HG03139 (cell line): Measurements from ENCODE around the gene POLK.
"Not testable (repeated sequence)": the region's sequence is repeated elsewhere in the genome, so short reads cannot be mapped to it uniquely, and the experiment has no call there.

Experiments used
- ATAC-seq: cut with Tn5 transposase; IDR thresholded peaks from one replicate; pipeline ENCODE4 v1.9.1; 2021; ENCODE audit not compliant: unreplicated experiment

POLK gene

GRCh38 chr5:75511435-75512382 lies at the start of gene POLK, which contains the start of gene CERT1:
Gene POLK, plus strand, starts transcription at chr5:75511891.
Gene CERT1, minus strand, starts transcription at chr5:75511629. Its CDS starts 422 bp downstream, at chr5:75511207.
- peak; percentile 73 for ATAC-seq

- no peak for ATAC-seq
These were observed 48.0 kb upstream of the POLK start for GRCh38 chr5:75463726-75464125.

GRCh38 chr5:75465480-75465879 lies 46.2 kb upstream of the POLK start:
- no peak for ATAC-seq

GRCh38 chr5:75466006-75466716 lies 45.5 kb upstream of the POLK start:
- no peak for ATAC-seq

- no peak for ATAC-seq
These were observed 43.1 kb upstream of the POLK start for GRCh38 chr5:75468593-75468992.

GRCh38 chr5:75469017-75469416 lies 42.7 kb upstream of the POLK start:
- no peak for ATAC-seq

GRCh38 chr5:75471193-75471592 lies 40.5 kb upstream of the POLK start:
- no peak for ATAC-seq

GRCh38 chr5:75472973-75473372 lies 38.7 kb upstream of the POLK start:
- no peak for ATAC-seq

- no peak for ATAC-seq
These were observed 38.2 kb upstream of the POLK start for GRCh38 chr5:75473463-75473862.

- ATAC-seq: no peak
These were observed 36.3 kb upstream of the POLK start for GRCh38 chr5:75475364-75475763.

GRCh38 chr5:75481024-75481423 lies 30.7 kb upstream of the POLK start:
- no peak for ATAC-seq

- ATAC-seq: no peak
These were observed 29.2 kb upstream of the POLK start for GRCh38 chr5:75482482-75482881.

GRCh38 chr5:75484605-75485004 lies 27.1 kb upstream of the POLK start:
- no peak for ATAC-seq

- ATAC-seq: not testable (repeated sequence)
These were observed 21.8 kb upstream of the POLK start for GRCh38 chr5:75489847-75490246.

GRCh38 chr5:75491621-75492020 lies 20.1 kb upstream of the POLK start:
- no peak for ATAC-seq

GRCh38 chr5:75496026-75496425 lies 15.7 kb upstream of the POLK start:
- ATAC-seq: no peak

- no peak for ATAC-seq
These were observed 13.4 kb upstream of the POLK start for GRCh38 chr5:75498208-75498777.

- not testable (repeated sequence) for ATAC-seq
These were observed 12.8 kb upstream of the POLK start for GRCh38 chr5:75498875-75499274.

- not testable (repeated sequence) for ATAC-seq
These were observed 6.6 kb upstream of the POLK start for GRCh38 chr5:75505112-75505511.

- ATAC-seq: no peak
These were observed 3.9 kb upstream of the POLK start for GRCh38 chr5:75507841-75508240.

GRCh38 chr5:75509546-75509945 lies 2.1 kb upstream of the POLK start:
- ATAC-seq: no peak

- ATAC-seq: no peak
These were observed 1.7 kb upstream of the POLK start for GRCh38 chr5:75509956-75510355.
